Measurements from ENCODE around the gene EDN3.

The EDN3 gene

GRCh38 chr20:59360934-59361333, 60.5 kb downstream of the EDN3 start:
- no peak for DNase-seq (ENCODE audit: extremely low read depth in 1 of 2, low read depth in 1 of 2)

GRCh38 chr20:59361411-59361810, 61.0 kb downstream of the EDN3 start:
- no peak for DNase-seq (ENCODE audit: extremely low read depth in 1 of 2, low read depth in 1 of 2)

GRCh38 chr20:59363101-59363500, 62.7 kb downstream of the EDN3 start:
- DNase-seq (ENCODE audit: extremely low read depth in 1 of 2, low read depth in 1 of 2) = no peak

GRCh38 chr20:59364611-59365010, 64.2 kb downstream of the EDN3 start:
- DNase-seq (ENCODE audit: extremely low read depth in 1 of 2, low read depth in 1 of 2) = no peak

GRCh38 chr20:59365611-59366285, 65.3 kb downstream of the EDN3 start:
- DNase-seq (ENCODE audit: extremely low read depth in 1 of 2, low read depth in 1 of 2) = no peak

GRCh38 chr20:59371431-59371830, 71.0 kb downstream of the EDN3 start:
- no peak for DNase-seq (ENCODE audit: extremely low read depth in 1 of 2, low read depth in 1 of 2)

GRCh38 chr20:59374261-59374660, 73.8 kb downstream of the EDN3 start:
- no peak for DNase-seq (ENCODE audit: extremely low read depth in 1 of 2, low read depth in 1 of 2)

- no peak for DNase-seq (ENCODE audit: extremely low read depth in 1 of 2, low read depth in 1 of 2)
These were observed 75.1 kb downstream of the EDN3 start for GRCh38 chr20:59375541-59375940.
